ENCODE results near the gene GRK6.

GRK6 gene

DNA sequence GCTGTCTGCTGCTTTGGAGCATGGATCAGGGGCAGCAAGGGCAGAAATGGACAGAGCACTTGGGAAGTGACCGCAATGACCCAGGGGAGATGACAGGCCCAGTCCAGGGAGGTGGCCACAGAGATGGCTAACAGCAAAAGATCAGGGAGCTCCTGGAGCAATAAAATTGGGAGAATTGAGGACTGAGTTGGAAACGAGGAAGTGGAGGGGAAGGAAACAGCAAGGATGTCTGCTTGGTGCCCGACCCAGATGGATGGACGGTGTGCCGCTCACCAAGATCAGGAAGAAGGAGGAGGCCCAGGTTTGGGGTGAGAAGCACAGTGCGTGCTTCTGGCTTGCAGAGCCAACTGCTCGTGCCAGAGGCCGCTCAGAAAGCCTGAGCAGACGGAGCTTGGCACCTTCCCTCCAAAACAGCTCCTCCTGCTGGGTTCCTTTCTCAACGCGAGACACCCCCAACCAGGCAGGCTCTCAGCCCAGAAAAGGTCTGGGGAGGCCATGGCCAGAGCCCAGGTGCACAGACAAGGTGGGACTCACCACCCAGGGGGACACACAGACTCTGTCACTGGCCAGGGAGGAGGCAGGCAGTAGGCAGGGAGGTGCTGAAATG lies 44.0 kb upstream of the GRK6 start:
- ChIA-PET POLR2A (interaction anchor here (0.7 kb wide), 1 partner anchor 115 kb away, joined by 4 read pairs; no protein-coding TSS in a partner anchor), CTCF (interaction anchor here (0.6 to 35.1 kb wide), 7 partner anchors 2 to 118 kb away, joined by 3 to 853 read pairs (median 6); partner anchors contain the start of genes F12, LMAN2, PFN3 and SLC34A1)
- DNase-seq (ENCODE audit: low read depth, low spot score), result no peak
- TF ChIP-seq, protein P1, sequence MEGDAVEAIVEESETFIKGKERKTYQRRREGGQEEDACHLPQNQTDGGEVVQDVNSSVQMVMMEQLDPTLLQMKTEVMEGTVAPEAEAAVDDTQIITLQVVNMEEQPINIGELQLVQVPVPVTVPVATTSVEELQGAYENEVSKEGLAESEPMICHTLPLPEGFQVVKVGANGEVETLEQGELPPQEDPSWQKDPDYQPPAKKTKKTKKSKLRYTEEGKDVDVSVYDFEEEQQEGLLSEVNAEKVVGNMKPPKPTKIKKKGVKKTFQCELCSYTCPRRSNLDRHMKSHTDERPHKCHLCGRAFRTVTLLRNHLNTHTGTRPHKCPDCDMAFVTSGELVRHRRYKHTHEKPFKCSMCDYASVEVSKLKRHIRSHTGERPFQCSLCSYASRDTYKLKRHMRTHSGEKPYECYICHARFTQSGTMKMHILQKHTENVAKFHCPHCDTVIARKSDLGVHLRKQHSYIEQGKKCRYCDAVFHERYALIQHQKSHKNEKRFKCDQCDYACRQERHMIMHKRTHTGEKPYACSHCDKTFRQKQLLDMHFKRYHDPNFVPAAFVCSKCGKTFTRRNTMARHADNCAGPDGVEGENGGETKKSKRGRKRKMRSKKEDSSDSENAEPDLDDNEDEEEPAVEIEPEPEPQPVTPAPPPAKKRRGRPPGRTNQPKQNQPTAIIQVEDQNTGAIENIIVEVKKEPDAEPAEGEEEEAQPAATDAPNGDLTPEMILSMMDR (IDR thresholded peaks at IDR 0.05; ENCODE audit: insufficient read depth, low read length, missing control alignments), result peak; percentile 33
- H3K4me3 ChIP-seq (ENCODE audit: low read depth, low read length), result no peak overlapping the region

DNA sequence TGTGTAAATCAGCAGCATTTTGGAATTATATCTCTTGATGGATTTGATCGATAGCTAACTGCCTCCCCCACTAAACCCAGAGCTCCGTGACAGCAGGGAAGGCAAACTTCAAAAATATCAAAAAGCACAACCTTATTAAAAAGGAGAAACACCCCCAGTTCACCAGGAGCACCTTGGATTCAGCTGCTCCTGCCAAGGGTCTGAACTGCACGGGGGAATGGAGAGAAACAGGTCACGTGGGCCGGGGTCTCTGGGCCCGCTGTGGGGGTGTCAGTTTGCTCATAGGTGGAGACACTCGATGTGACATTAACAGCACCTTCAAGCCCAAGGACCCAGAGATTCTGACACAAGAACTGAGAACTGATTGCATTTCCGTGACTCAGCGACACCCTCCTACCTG lies 43.3 kb upstream of the GRK6 start:
- POLR2A ChIA-PET, result no interaction called here
- CTCF ChIA-PET, result interaction anchor here (0.5 to 35.1 kb wide), 7 partner anchors 3 to 118 kb away, joined by 3 to 853 read pairs (median 6); partner anchors contain the start of genes F12, LMAN2, PFN3 and SLC34A1

DNA sequence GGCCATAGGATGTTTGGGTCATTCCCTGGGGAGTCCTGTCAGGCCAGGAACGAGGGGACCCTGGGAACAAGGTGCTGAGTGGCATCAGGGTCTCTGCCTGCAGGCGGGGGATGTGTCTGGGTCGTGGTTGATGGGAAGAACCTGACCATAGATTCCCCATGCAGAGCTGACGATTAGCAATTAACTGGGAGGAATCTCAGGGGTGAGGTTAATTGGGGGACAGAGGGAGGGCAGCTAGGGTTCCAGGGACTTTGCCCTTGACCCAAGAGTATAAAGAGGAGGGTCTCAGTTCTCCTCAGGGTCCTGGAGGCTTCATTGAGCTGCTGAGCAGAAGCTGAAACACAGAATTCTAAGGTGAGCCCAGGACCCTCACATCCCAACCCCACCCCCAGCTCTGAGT lies 42.3 kb upstream of the GRK6 start, which contains the start of gene SLC34A1:
SLC34A1 (plus strand) TSS at position 301 of the 400 bp plus-strand sequence. CDS start 1,308 bp downstream, outside the sequence.
- TF ChIP-seq, protein P1 (IDR thresholded peaks at IDR 0.05; ENCODE audit: insufficient read depth, low read length, missing control alignments), result no peak
- ChIA-PET POLR2A (no interaction called here), CTCF (interaction anchor here (1.4 to 35.1 kb wide), 6 partner anchors 4 to 117 kb away, joined by 3 to 853 read pairs (median 6); partner anchors contain the start of genes F12, PFN3 and SLC34A1)
- H3K4me3 ChIP-seq (ENCODE audit: low read depth, low read length), result no peak within 1 kb of the TSS
- no peak for DNase-seq (ENCODE audit: low read depth, low spot score)

More for the DNA sequence above, 43.3 kb upstream of the GRK6 start:
- H3K4me3 ChIP-seq (ENCODE audit: low read depth, low read length), result no peak overlapping the region
- TF ChIP-seq, protein P1 (IDR thresholded peaks at IDR 0.05; ENCODE audit: insufficient read depth, low read length, missing control alignments), result no peak
- DNase-seq (ENCODE audit: low read depth, low spot score), result no peak

DNA sequence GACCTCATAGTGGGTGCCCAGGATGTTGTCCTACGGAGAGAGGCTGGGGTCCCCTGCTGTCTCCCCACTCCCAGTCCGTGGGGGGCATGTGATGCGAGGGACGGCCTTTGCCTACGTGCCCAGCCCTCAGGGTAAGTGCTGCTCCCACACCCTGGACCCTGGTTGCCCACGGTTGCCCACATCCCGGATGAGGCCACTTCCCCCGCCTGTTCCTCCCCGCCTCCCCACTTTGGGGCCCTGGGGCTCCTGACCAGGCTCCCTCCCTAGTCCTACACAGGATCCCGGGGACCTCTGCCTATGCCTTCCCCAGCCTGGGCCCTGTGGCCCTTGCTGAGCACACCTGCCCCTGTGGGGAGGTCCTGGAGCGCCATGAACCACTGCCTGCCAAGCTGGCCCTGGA lies 40.8 kb upstream of the GRK6 start:
- ChIA-PET POLR2A (no interaction called here), CTCF (interaction anchor here (1.5 to 35.1 kb wide), 4 partner anchors 5 to 72 kb away, joined by 4 to 853 read pairs (median 428); partner anchors contain the start of genes F12, PFN3 and SLC34A1)
- TF ChIP-seq, protein P1 (IDR thresholded peaks at IDR 0.05; ENCODE audit: insufficient read depth, low read length, missing control alignments), result no peak
- DNase-seq (ENCODE audit: low read depth, low spot score), result no peak
- no peak overlapping the region for H3K4me3 ChIP-seq (ENCODE audit: low read depth, low read length)

DNA sequence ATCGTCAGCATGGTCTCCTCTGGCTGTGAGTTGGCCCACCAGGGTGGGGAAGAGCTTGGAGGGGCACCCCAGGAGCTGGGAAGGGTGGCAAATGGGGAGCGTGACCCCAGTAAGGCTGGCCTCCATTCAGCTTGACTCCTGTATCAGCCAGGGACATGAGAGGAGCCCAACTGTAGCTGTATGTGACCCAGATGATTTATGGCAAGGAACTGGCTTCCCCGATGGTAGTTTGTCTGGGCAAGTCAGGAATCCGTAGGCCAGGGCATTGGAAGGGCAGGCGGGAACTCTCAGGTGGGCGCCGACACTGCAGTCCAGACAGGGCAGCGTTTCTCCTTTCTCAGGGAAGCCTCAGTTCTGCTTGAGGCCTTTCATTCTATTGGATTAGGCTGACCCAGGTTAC lies 39.9 kb upstream of the GRK6 start:
- no peak for DNase-seq (ENCODE audit: low read depth, low spot score)
- ChIA-PET CTCF (interaction anchor here (0.7 to 35.1 kb wide), 6 partner anchors 6 to 114 kb away, joined by 3 to 853 read pairs (median 4); partner anchors contain the start of genes F12, PFN3 and SLC34A1), POLR2A (no interaction called here)
- H3K4me3 ChIP-seq (ENCODE audit: low read depth, low read length), result no peak overlapping the region
- TF ChIP-seq, protein P1 (IDR thresholded peaks at IDR 0.05; ENCODE audit: insufficient read depth, low read length, missing control alignments), result no peak

DNA sequence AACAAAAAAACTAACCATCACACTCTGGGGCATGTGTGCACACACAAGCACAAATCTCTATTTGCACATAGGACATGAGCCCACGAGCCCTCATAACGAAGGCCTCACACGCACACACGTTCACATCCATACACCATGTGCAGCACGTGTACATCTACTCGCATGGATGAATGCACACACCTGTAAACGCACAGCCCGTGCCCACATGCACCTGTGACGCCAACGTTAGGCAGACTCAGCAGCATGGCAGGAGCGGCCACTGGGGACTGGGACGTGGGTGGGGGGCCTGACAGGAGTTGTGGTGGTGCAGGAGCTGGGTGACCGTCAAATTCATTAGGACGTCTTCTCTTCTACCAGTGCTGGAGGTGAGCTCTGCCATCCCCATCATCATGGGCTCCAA lies 39.1 kb upstream of the GRK6 start:
- ChIA-PET POLR2A (no interaction called here), CTCF (interaction anchor here (0.9 to 35.1 kb wide), 8 partner anchors 7 to 113 kb away, joined by 3 to 853 read pairs (median 59); partner anchors contain the start of genes F12, PDLIM7, PFN3 and PRR7)
- TF ChIP-seq, protein P1 (IDR thresholded peaks at IDR 0.05; ENCODE audit: insufficient read depth, low read length, missing control alignments), result no peak
- H3K4me3 ChIP-seq (ENCODE audit: low read depth, low read length), result no peak overlapping the region
- no peak for DNase-seq (ENCODE audit: low read depth, low spot score)
